Neuronal stem cell (in vitro differentiated cells): ENCODE measurements around the gene DERL2.

Source experiments
- DNase-seq: peaks from one replicate; pipeline ENCODE4 v3.0.0-alpha.2; 2013; ENCODE audit warnings: low spot score
- H2AFZ ChIP-seq: one replicate; pipeline ENCODE4 v1.6.1; 2013; ENCODE audit warnings: mild to moderate bottlenecking, low read length, inconsistent platforms
- H2AK5ac ChIP-seq: 2 replicates; pipeline ENCODE4 v1.6.1; 2013; ENCODE audit warnings: low read depth, mild to moderate bottlenecking, inconsistent platforms, low read length, moderate library complexity, mixed read lengths
- H2BK120ac ChIP-seq: 2 replicates; pipeline ENCODE4 v1.6.1; 2013; ENCODE audit warnings: low read depth, mild to moderate bottlenecking, inconsistent platforms, low read length, moderate library complexity, mixed read lengths
- H2BK12ac ChIP-seq: one replicate; pipeline ENCODE4 v1.6.1; 2013; ENCODE audit warnings: low read length, inconsistent platforms
- H2BK15ac ChIP-seq: 2 replicates; pipeline ENCODE4 v1.6.1; 2013; ENCODE audit warnings: mild to moderate bottlenecking, low read length, inconsistent platforms, mixed read lengths
- H2BK5ac ChIP-seq: one replicate; pipeline ENCODE4 v1.6.1; 2013; ENCODE audit warnings: inconsistent platforms, mild to moderate bottlenecking, low read length, moderate library complexity
- H3K14ac ChIP-seq: one replicate; pipeline ENCODE4 v1.6.1; 2013; ENCODE audit warnings: low read length, inconsistent platforms
- H3K18ac ChIP-seq: 2 replicates; pipeline ENCODE4 v1.6.1; 2013; ENCODE audit warnings: low read length, inconsistent platforms
- H3K23ac ChIP-seq: 2 replicates; pipeline ENCODE4 v1.6.1; 2013; ENCODE audit warnings: low read depth, mild to moderate bottlenecking, mixed read lengths, low read length, inconsistent platforms; ENCODE audit not compliant: poor library complexity
- H3K27ac ChIP-seq: replicated peaks from 3 replicates; pipeline ENCODE4 v1.5.1; 2013; ENCODE audit warnings: low read length, inconsistent platforms
- H3K27me3 ChIP-seq, 3 experiments: 2 replicates each; pipeline ENCODE4 v1.6.1; 2013; ENCODE audit warnings: low read length in 3 of 3, mild to moderate bottlenecking in 2 of 3, inconsistent platforms in 1 of 3, low read depth in 1 of 3, mixed read lengths in 1 of 3, moderate library complexity in 1 of 3; ENCODE audit not compliant: control insufficient read depth in 3 of 3, insufficient read depth in 3 of 3
- H3K36me3 ChIP-seq, 2 donors: replicated peaks in 1 of 2; 2 replicates each; pipeline ENCODE4 v1.6.1; 2013; ENCODE audit warnings: low read length in 2 of 2; ENCODE audit not compliant: control insufficient read depth in 2 of 2, insufficient read depth in 2 of 2
- H3K4ac ChIP-seq: 2 replicates; pipeline ENCODE4 v1.6.1; 2013; ENCODE audit warnings: inconsistent platforms, mild to moderate bottlenecking, low read length, moderate library complexity
- H3K4me1 ChIP-seq, 2 donors: 1 replicate in 1 of 2; 2 replicates in 1 of 2; pipeline ENCODE4 v1.6.1; 2013; ENCODE audit warnings: low read length in 2 of 2, low read depth in 1 of 2; ENCODE audit not compliant: control insufficient read depth in 2 of 2, insufficient read depth in 1 of 2
- H3K4me2 ChIP-seq: one replicate; pipeline ENCODE4 v1.6.1; 2013; ENCODE audit warnings: mild to moderate bottlenecking, low read length, inconsistent platforms; ENCODE audit not compliant: insufficient read depth, poor library complexity, severe bottlenecking
- H3K4me3 ChIP-seq, 2 donors: 2 replicates each; pipeline ENCODE4 v1.5.1; 2013; ENCODE audit warnings: low read length in 2 of 2, mild to moderate bottlenecking in 2 of 2, inconsistent platforms in 1 of 2, moderate library complexity in 1 of 2
- H3K79me1 ChIP-seq: one replicate; pipeline ENCODE4 v1.6.1; 2013; ENCODE audit warnings: low read depth, mild to moderate bottlenecking, inconsistent platforms, low read length, moderate library complexity
- H3K9ac ChIP-seq: one replicate; pipeline ENCODE4 v1.6.1; 2013; ENCODE audit warnings: mild to moderate bottlenecking, low read depth, low read length, inconsistent platforms; ENCODE audit not compliant: poor library complexity
- H3K9me3 ChIP-seq, 2 donors: replicated peaks in 1 of 2; 2 replicates each; pipeline versions ENCODE3 to v1.6.1; 2013; ENCODE audit warnings: low read length in 2 of 2, mild to moderate bottlenecking in 2 of 2, inconsistent platforms in 1 of 2, low read depth in 1 of 2, mixed read lengths in 1 of 2, moderate library complexity in 1 of 2; ENCODE audit not compliant: control insufficient read depth in 2 of 2, insufficient read depth in 1 of 2
- H4K8ac ChIP-seq: one replicate; pipeline ENCODE4 v1.6.1; 2013; ENCODE audit warnings: low read depth, mild to moderate bottlenecking, inconsistent platforms, low read length, moderate library complexity
- H4K91ac ChIP-seq: one replicate; pipeline ENCODE4 v1.6.1; 2013; ENCODE audit warnings: low read length, low read depth, mild to moderate bottlenecking, inconsistent platforms; ENCODE audit not compliant: poor library complexity
- WGBS, 2 donors: extraction: QIAGEN DNeasy Blood & Tissue Kit; methylation state at CpG; one replicate each; pipeline ENCODE4 v1.1.7; 2013; ENCODE audit warnings: missing lambda C conversion rate in 2 of 2, mixed read lengths in 1 of 2; ENCODE audit not compliant: insufficient read length in 2 of 2, insufficient replicate concordance in 1 of 2; ENCODE audit errors: extremely low coverage in 2 of 2; 5-methylcytosine and 5-hydroxymethylcytosine counted together

The DERL2 gene

GRCh38 chr17:5509482-5509881, 23.5 kb upstream of the DERL2 start:
- Histone ChIP-seq H3K4ac (no peak overlapping the region), H2BK5ac (no peak overlapping the region), H4K8ac (no peak overlapping the region), H3K27ac (peak overlapping the region; percentile 44), H2BK12ac (no peak overlapping the region), H3K23ac (no peak overlapping the region), H3K27me3 (no peaks in the 10 kb centered on the region), H3K79me1 (no peaks in the 10 kb centered on the region), H2BK120ac (no peak overlapping the region), H3K4me2 (no peak overlapping the region), H3K36me3 (no peaks in the 10 kb centered on the region), H2BK15ac (no peak overlapping the region), H3K9me3 (no peaks in the 10 kb centered on the region), H4K91ac (no peak overlapping the region), H3K4me3 (no peak overlapping the region), H2AK5ac (no peak overlapping the region), H3K18ac (peak overlapping the region; percentile 76), H2AFZ (peak overlapping the region; percentile 66), H3K9ac (no peak overlapping the region), H3K14ac (no peak overlapping the region), H3K4me1 (peaks cover 6 to 13% of the 10 kb centered on the region in 2 donors)
- no CpG with 5 or more reads among the region's 8 CpGs for WGBS, 2 donors
- no peak for DNase-seq

- no CpG with 5 or more reads among the region's 4 CpGs for WGBS, 2 donors
- H2AK5ac ChIP-seq: no peak overlapping the region
- H4K8ac ChIP-seq: no peak overlapping the region
- peak; percentile 66 for DNase-seq
- no peaks in the 10 kb centered on the region for H3K9me3 ChIP-seq
- no peak overlapping the region for H3K14ac ChIP-seq
- H4K91ac ChIP-seq: no peak overlapping the region
- peaks cover 6 to 13% of the 10 kb centered on the region in 2 donors for H3K4me1 ChIP-seq
- H3K4ac ChIP-seq: no peak overlapping the region
- no peak overlapping the region for H2BK5ac ChIP-seq
- no peak overlapping the region for H3K9ac ChIP-seq
- no peak overlapping the region for H3K23ac ChIP-seq
- H2BK15ac ChIP-seq: no peak overlapping the region
- no peak overlapping the region for H2BK120ac ChIP-seq
- no peaks in the 10 kb centered on the region for H3K27me3 ChIP-seq
- H3K36me3 ChIP-seq: no peaks in the 10 kb centered on the region
- no peak overlapping the region for H2BK12ac ChIP-seq
- H3K79me1 ChIP-seq: no peaks in the 10 kb centered on the region
- H3K4me3 ChIP-seq: no peak overlapping the region
- H3K27ac ChIP-seq: peak overlapping the region; percentile 44
- no peak overlapping the region for H3K18ac ChIP-seq
- H3K4me2 ChIP-seq: no peak overlapping the region
- peak overlapping the region; percentile 66 for H2AFZ ChIP-seq
Measured at GRCh38 chr17:5508810-5509209, 22.8 kb upstream of the DERL2 start.

DNA sequence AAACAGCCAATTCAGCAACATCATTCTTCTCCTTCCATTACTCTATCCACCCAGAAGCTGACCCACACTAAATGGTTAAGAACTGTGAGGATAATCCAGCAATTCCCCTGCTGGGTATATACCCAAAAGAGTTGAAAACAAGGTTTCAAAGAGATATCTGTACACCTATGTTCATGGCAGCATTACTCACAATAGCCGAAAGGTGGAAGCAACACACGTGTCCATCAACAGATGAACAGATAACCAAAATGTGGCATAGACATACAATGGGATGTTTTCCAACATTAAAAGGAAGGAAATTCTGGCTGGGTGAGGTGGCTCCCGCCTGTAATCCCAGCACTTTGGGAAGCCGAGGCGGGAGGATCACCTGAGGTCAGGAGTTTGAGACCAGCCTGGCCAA, 20.3 kb upstream of the DERL2 start:
- Histone ChIP-seq H2AFZ (no peak overlapping the region), H3K27me3 (no peaks in the 10 kb centered on the region), H3K9ac (no peak overlapping the region), H2BK12ac (no peak overlapping the region), H2BK120ac (no peak overlapping the region), H3K4me2 (no peak overlapping the region), H3K4me1 (peaks cover 11 to 18% of the 10 kb centered on the region in 2 donors), H3K14ac (no peak overlapping the region), H3K27ac (no peak overlapping the region), H2BK15ac (no peak overlapping the region), H3K4ac (no peak overlapping the region), H2AK5ac (no peak overlapping the region), H3K18ac (no peak overlapping the region), H3K79me1 (no peaks in the 10 kb centered on the region), H3K9me3 (no peaks in the 10 kb centered on the region), H2BK5ac (no peak overlapping the region), H4K91ac (no peak overlapping the region), H3K36me3 (no peaks in the 10 kb centered on the region), H4K8ac (no peak overlapping the region), H3K23ac (no peak overlapping the region), H3K4me3 (no peak overlapping the region)
- no CpG with 5 or more reads among the region's 5 CpGs for WGBS, 2 donors
- no peak for DNase-seq

- Histone ChIP-seq H3K23ac (no peak overlapping the region), H2AK5ac (no peak overlapping the region), H3K36me3 (peaks cover 2 to 4% of the 10 kb centered on the region in 2 donors), H3K9ac (no peak overlapping the region), H3K14ac (no peak overlapping the region), H3K27me3 (no peaks in the 10 kb centered on the region), H3K9me3 (peaks cover 0 to 5% of the 10 kb centered on the region in 2 donors), H3K27ac (no peak overlapping the region), H3K4me1 (peaks cover 4 to 5% of the 10 kb centered on the region in 2 donors), H2BK5ac (no peak overlapping the region), H3K4me2 (no peak overlapping the region), H3K79me1 (peaks cover 3% of the 10 kb centered on the region), H2BK15ac (no peak overlapping the region), H3K18ac (no peak overlapping the region), H4K8ac (no peak overlapping the region), H2BK120ac (no peak overlapping the region), H4K91ac (no peak overlapping the region), H3K4ac (no peak overlapping the region), H2AFZ (no peak overlapping the region), H3K4me3 (no peak overlapping the region), H2BK12ac (peak overlapping the region; percentile 85)
- 100% methylated on average over 2 of the region's 4 CpGs for WGBS, 2 donors
- no peak for DNase-seq
Measured at GRCh38 chr17:5502552-5502951, 16.6 kb upstream of the DERL2 start.
